ENCODE data around the gene TREML2.

Gene TREML2

DNA sequence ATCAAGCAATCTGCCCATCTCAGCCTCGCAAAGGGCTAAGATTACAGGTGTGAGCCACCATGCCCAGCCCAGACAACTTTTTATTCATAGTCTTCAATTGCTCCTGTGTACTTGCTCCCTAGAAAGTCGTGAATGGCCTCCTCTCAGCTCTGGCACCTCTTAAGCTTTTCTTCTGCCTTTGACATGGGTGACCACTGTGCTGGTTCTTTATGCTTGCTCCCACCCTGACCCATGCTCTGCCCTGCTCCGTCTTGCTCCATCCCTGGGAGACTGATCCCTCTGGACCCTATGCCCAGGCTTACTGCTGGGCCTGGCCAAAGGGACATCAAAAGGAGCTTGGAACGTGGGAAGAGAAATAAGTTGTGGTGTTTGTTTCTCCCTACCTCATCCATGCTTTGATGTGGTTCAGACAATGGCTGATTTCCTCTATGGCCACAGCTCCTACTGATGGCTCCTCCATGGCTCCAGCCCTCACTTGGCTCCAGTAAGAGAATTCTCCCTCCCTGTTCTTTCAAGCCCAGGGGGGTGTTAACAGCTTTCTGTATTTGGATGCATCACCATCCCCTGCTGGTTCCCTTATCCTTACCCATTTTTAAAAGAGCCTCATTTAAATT is 30.3 kb downstream of the TREML2 start:
- Mint-ChIP-seq H3K4me1 (no peaks in the 10 kb centered on the region), H3K27ac (no peak overlapping the region), H3K27me3 (ENCODE audit: low read depth) (peaks cover 17% of the 10 kb centered on the region), H3K36me3 (ENCODE audit: low read depth) (no peaks in the 10 kb centered on the region), H3K4me3 (no peak overlapping the region), H3K9me3 (no peaks in the 10 kb centered on the region)
- TF ChIP-seq, protein P1, sequence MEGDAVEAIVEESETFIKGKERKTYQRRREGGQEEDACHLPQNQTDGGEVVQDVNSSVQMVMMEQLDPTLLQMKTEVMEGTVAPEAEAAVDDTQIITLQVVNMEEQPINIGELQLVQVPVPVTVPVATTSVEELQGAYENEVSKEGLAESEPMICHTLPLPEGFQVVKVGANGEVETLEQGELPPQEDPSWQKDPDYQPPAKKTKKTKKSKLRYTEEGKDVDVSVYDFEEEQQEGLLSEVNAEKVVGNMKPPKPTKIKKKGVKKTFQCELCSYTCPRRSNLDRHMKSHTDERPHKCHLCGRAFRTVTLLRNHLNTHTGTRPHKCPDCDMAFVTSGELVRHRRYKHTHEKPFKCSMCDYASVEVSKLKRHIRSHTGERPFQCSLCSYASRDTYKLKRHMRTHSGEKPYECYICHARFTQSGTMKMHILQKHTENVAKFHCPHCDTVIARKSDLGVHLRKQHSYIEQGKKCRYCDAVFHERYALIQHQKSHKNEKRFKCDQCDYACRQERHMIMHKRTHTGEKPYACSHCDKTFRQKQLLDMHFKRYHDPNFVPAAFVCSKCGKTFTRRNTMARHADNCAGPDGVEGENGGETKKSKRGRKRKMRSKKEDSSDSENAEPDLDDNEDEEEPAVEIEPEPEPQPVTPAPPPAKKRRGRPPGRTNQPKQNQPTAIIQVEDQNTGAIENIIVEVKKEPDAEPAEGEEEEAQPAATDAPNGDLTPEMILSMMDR (IDR thresholded peaks at IDR 0.05; ENCODE audit: unreplicated experiment in 3 of 3): no peak

DNA sequence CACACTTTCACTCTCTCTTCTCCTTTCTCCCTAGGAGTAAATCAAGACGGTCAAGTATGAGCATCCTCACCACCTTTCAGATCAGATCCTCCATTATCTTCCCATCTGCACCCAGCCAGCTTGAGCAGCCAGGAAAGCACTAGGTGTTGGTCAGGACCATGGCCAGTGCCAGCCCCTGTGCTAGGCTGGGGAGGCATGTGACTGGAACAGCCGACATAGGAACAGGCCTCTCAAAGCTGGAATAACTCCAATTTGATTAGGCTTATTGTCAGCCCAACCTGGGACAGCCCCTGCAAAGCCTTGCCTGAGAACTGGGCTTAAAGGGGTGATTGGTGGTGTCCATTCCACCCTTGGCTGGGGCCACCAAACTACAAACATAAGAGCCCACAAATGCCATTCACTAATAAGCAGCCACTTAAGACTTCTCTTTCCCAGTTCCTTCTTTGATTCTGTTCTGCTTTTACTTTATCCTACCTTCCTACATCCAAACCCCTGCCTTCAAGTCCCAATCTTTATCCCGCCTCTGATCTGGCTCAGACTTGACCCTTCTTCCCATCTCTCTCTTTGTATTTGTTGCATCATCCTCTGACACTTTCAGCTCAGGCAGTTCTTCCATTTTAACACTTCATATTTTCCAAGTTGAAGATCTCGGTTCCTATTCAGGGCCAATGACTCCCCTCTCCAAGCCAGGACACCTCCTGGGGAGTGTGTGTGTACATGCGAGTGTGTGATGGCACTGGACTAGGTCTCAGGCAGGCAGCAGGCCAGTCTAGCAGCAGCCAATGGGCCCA is 33.6 kb downstream of the TREML2 start:
- H3K36me3 Mint-ChIP-seq (ENCODE audit: low read depth): no peaks in the 10 kb centered on the region
- H3K9me3 Mint-ChIP-seq: no peaks in the 10 kb centered on the region

GRCh38 chr6:41164551-41165120 is 36.3 kb downstream of the TREML2 start:
- Mint-ChIP-seq H3K27me3 (ENCODE audit: low read depth) (peaks cover 19% of the 10 kb centered on the region), H3K36me3 (ENCODE audit: low read depth) (no peaks in the 10 kb centered on the region)

More for the DNA sequence above, 33.6 kb downstream of the TREML2 start:
- TF ChIP-seq, protein P1 (IDR thresholded peaks at IDR 0.05; ENCODE audit: unreplicated experiment in 3 of 3): no peak
- Mint-ChIP-seq H3K4me3 (no peak overlapping the region), H3K27ac (no peak overlapping the region), H3K27me3 (ENCODE audit: low read depth) (peaks cover 24% of the 10 kb centered on the region), H3K4me1 (no peaks in the 10 kb centered on the region)

GRCh38 chr6:41163419-41163717 is 37.6 kb downstream of the TREML2 start:
- TF ChIP-seq, protein P1 (IDR thresholded peaks at IDR 0.05; ENCODE audit: unreplicated experiment in 3 of 3): no peak
- peaks cover 12% of the 10 kb centered on the region for H3K4me1 Mint-ChIP-seq
- no peak overlapping the region for H3K27ac Mint-ChIP-seq
- H3K36me3 Mint-ChIP-seq (ENCODE audit: low read depth): no peaks in the 10 kb centered on the region
- H3K4me3 Mint-ChIP-seq: no peak overlapping the region
- no peaks in the 10 kb centered on the region for H3K9me3 Mint-ChIP-seq
- H3K27me3 Mint-ChIP-seq (ENCODE audit: low read depth): peaks cover 20% of the 10 kb centered on the region

More at GRCh38 chr6:41164551-41165120, 36.3 kb downstream of the TREML2 start:
- Mint-ChIP-seq H3K9me3 (no peaks in the 10 kb centered on the region), H3K27ac (peak overlapping the region in 1 of 3 experiments; percentile 46), H3K4me1 (peaks cover 5% of the 10 kb centered on the region), H3K4me3 (no peak overlapping the region)
- TF ChIP-seq, protein P1 (IDR thresholded peaks at IDR 0.05; ENCODE audit: unreplicated experiment in 3 of 3): no peak

DNA sequence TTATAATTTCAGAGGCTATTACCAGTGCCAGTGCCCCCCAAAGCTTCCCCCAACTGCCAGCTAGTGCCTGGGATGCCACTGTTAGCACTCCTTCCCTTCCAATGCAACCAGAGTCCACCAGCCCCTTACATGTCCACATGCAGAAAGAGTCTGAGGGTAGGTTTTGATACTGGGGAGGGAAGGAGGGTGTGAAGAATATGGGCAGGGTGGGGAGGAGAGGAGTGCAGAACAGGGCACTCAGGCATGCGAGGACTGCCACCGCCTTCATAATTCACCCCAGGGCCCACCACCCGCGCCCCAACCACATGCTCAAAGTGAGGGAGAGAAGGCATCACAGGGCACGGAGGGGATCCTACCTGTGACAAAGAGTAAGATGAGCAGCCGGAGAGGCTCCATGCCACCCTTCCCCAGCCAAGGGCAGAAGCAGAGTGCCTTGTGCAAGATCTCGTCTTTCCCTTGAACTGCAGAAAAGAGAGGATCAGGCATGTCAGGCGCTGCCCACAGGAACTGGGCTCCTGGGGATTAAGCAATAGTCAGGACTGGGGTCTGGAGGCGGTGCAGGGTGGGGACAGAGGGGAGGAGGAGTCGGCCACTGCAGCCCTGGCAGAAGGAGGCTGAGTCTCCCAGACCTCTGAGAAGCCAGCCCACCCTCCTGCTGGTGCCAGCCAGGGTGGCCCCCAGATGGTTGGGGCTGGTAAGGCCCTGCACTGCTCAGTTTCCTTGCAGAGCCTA is 38.1 kb downstream of the TREML2 start, which contains the start of gene TREM2:
Gene TREM2, minus strand, starts transcription at position 430 of the 732 bp plus-strand sequence. Its CDS starts 34 bp downstream, at position 396.
- H3K36me3 Mint-ChIP-seq (ENCODE audit: low read depth): no peaks in the 10 kb centered on the region
- H3K9me3 Mint-ChIP-seq: no peaks in the 10 kb centered on the region
- H3K4me3 Mint-ChIP-seq: no peak within 1 kb of the TSS
- H3K27me3 Mint-ChIP-seq (ENCODE audit: low read depth): peaks cover 25% of the 10 kb centered on the region
- H3K4me1 Mint-ChIP-seq: peaks cover 12% of the 10 kb centered on the region
- TF ChIP-seq, protein P1 (IDR thresholded peaks at IDR 0.05; ENCODE audit: unreplicated experiment in 3 of 3): no peak
- no peak within 1 kb of the TSS for H3K27ac Mint-ChIP-seq

Data from nephron (organoid).